Activated CD4-positive, alpha-beta T cell treated with anti-CD3 and anti-CD28 coated beads for 24 hours (primary cell): ENCODE data around the gene CACNG7.
A peak's percentile ranks its signal among the peaks of the same experiment; 100 is the strongest.
"Not testable (repeated sequence)": the region's sequence is repeated elsewhere in the genome, so short reads cannot be mapped to it uniquely, and the experiment has no call there.

Source experiments
- DNase-seq, 2 donors: peaks; one replicate each; pipeline ENCODE4 v3.0.0-alpha.2; 2020; ENCODE audit warnings: low read depth in 2 of 2

Gene CACNG7, protein sequence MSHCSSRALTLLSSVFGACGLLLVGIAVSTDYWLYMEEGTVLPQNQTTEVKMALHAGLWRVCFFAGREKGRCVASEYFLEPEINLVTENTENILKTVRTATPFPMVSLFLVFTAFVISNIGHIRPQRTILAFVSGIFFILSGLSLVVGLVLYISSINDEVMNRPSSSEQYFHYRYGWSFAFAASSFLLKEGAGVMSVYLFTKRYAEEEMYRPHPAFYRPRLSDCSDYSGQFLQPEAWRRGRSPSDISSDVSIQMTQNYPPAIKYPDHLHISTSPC

GRCh38 chr19:53908935-53909415, at the start of gene CACNG7:
TSS of gene CACNG7 (plus strand) at chr19:53909278. CDS start at chr19:53912832, 3,554 bp downstream.
- no peak for DNase-seq

GRCh38 chr19:53864308-53864836, 44.7 kb upstream of the CACNG7 start:
- DNase-seq: no peak

- DNase-seq: no peak
Measured at GRCh38 chr19:53865523-53865917, 43.6 kb upstream of the CACNG7 start.

DNA sequence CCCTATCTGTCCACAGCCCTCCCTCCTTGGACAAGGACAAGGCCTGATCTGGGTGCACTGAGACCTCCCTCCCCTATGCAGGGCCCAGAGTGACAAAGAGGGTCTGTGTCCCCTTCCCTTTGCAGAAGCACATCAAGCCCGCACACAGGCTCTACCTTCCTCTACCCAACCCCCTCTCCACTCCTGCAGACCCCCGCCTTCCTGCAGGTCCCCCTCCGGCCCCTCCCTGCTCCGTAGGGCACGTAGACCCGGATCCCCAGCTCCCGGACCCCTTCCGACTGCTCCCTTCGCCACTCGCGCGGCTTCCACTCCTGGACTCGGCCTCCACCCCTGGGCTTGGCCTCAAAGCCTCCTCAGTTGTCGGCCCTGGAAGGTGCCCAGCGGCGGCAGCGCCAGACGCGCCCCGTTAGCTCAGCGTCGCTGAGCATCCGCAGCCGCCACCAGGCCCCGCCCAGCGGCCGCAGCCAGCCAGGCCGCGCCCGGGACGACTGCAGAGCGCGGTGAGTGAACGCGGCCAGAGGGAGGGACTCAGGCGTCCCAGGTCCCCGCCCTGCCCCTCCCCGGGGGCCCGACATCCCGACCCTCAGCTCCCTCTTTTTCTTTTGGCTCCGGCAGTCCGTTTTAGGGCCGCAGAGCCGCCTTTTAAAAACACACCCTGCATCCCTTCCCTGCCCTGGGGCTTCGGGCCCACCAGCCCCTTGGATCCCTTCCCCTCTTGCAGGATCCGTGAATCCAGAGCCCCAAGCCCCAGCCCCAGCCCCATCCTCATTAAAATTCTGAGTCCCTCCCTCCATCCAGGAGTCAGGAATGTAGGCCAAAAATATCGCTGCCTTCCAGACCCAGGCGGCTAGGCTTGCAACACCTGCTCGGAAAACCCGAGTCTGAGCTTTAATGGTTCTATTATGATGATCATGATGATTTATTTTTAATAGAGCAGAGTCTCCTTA, 42.9 kb upstream of the CACNG7 start:
- DNase-seq: peak in 1 of 2 donors; percentile 42

DNA sequence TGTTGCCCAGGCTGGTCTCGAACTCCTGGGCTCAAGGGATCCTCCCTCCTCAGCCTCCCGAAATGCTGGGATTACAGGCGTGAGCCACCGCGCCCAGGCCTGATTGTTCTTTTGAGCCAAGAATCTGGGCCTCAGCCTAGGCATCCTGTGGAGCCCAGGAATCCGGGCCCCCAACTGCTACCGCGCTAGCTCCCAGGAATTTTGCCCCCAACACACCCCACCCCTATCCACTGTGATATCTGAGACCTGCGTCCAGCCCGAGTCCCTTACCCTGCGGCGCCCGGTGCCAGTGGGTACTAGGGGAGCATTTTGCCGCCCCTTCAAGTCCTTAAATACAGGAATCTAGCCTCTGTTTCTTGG, 42.2 kb upstream of the CACNG7 start:
- no peak for DNase-seq

DNA sequence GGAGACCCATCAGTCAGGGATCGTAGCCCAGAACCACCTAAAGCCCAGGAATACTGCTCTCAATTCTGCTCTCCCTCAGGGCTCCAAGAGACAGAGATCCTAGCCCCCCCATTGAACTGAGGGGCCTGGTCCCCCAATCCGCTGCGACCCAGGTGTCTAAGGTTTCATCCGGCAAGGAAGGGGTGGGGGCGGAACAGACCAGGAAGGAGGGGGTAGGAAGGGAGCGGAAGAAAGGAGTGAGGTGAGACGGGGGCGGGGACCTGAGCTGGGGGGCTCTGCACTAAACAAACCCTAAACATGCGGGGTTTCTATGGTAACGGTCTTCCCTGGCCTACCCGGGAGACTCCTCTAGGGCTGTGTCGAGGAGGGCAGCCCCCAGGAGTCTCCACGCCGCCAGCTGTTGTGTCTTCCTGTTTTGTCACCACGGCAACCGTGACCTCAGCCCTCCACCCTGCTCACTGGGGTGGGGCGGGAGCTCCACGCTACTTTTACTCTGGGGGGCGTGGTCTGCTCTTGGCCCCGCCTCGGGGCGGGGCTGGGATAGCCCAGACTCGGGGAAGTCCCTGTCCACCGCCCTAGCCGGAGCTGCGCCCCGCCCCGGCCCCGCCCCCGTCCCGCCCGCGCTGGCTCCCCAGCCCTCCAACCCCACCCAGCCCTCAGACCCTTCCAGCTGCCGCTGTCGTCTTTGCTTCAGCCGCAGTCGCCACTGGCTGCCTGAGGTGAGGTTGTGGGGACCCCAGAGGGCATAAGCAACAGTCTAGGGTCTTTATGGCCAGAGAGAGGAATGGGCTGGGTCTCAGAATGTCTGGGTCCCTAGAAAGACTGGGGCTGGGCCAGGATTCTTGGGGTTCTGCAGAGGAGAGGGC, 41.6 kb upstream of the CACNG7 start, which contains the start of gene MYADM:
Gene MYADM (plus strand): TSS at position 659 of the 866 bp plus-strand sequence. CDS start 5,647 bp downstream, outside the sequence.
- peak; percentile 96 to 98 for DNase-seq

DNA sequence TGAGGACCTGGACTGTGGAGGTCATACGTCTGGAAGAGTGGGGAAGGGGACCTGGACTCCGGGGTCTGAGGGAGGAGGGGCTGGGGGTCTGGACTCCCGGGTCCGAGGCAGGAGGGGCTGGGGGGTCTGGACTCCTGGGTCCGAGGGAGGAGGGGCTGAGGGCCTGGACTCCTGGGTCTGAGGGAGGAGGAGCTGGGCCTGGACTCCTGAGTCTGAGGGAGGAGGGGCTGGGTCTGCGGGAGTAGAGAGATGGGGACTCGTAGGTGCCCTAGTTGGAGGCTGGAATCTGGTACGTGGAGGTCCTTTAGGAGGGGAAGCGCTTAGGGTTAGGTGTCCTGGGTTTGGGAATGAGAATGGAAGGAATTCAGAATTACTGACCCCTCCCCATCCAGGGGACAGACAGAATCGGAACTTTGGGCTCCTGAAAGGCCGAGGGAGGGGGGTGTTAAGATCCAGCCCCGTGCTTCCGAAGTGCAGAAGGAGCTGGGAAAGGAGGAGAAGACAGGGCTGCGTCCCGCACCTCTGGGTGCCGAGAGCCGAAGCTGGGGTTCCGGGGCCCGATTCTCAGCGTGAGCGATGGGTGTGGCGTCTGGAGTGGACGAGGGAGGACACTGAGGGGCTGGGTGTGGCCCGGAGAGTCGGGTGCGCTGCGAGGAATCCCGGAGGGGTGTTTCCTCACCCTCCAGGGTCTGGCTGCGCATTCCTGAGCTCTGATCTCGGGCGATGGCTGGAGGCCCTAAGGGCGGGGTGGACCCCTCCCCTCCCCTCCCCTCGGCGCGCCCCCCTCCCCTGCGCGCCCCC, 40.8 kb upstream of the CACNG7 start:
- DNase-seq: no peak

- peak; percentile 58 to 72 for DNase-seq
Measured at GRCh38 chr19:53868892-53869804, 39.9 kb upstream of the CACNG7 start.

- DNase-seq: not testable (repeated sequence)
Measured at GRCh38 chr19:53869805-53870484, 39.1 kb upstream of the CACNG7 start.

DNA sequence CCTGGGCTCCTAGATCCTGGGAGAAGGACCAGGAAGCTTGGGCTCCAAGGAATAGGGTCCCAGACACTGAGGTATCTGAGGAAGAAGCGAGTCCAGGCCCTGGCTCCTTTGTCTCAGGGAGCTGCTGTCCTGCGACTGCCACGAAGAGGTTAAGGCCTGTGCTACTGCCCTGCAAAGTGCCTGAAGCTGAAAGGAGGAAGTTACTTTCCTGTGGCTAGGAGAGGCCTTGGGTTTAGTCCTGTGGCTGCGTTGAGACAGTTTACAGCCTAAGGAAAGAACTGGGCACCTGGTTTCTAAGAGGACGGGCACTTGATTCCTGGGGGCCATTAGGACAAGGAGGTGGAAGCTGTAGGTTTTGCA, 38.6 kb upstream of the CACNG7 start:
- no peak for DNase-seq

GRCh38 chr19:53871454-53871853, 37.6 kb upstream of the CACNG7 start:
- DNase-seq: no peak

- no peak for DNase-seq
Measured at GRCh38 chr19:53872762-53873161, 36.3 kb upstream of the CACNG7 start.

DNA sequence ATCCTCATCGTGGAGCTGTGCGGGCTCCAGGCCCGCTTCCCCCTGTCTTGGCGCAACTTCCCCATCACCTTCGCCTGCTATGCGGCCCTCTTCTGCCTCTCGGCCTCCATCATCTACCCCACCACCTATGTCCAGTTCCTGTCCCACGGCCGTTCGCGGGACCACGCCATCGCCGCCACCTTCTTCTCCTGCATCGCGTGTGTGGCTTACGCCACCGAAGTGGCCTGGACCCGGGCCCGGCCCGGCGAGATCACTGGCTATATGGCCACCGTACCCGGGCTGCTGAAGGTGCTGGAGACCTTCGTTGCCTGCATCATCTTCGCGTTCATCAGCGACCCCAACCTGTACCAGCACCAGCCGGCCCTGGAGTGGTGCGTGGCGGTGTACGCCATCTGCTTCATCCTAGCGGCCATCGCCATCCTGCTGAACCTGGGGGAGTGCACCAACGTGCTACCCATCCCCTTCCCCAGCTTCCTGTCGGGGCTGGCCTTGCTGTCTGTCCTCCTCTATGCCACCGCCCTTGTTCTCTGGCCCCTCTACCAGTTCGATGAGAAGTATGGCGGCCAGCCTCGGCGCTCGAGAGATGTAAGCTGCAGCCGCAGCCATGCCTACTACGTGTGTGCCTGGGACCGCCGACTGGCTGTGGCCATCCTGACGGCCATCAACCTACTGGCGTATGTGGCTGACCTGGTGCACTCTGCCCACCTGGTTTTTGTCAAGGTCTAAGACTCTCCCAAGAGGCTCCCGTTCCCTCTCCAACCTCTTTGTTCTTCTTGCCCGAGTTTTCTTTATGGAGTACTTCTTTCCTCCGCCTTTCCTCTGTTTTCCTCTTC, 35.1 kb upstream of the CACNG7 start:
- no peak for DNase-seq

GRCh38 chr19:53874606-53874990, 34.5 kb upstream of the CACNG7 start:
- DNase-seq: no peak

DNA sequence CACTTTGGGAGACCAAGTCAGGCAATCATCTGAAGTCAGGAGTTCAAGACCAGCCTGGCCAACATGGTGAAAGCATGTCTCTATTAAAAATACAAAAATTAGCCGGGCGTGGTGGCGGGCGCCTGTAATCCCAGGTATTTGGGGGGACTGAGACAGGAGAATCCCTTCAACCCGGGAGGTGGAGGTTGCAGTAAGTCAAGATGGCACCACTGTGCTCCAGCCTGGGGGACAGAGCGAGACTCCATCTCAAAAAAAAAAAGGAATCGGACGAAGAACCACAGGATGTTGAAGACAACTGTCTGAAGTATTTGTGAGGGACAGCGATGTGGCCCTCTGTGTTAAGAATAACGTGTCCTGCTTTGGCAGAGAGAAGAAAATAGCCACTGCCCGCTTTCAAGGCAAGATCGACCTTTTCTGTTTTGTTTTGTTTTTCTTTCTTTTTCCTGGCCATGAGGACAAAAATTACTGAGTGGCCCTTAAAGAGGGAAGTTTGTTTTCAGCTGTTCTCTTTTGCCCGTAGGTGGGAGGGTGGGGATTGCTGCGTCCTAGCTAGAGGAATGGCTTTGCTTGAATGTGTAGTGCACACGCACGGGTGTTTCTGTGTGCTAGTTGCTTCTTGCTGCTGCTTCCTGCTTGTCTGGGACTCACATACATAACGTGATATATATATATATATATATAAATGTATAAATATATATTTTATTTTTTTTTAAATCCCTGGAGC, 33.3 kb upstream of the CACNG7 start:
- no peak for DNase-seq

GRCh38 chr19:53876651-53877224, 32.3 kb upstream of the CACNG7 start:
- no peak for DNase-seq

DNA sequence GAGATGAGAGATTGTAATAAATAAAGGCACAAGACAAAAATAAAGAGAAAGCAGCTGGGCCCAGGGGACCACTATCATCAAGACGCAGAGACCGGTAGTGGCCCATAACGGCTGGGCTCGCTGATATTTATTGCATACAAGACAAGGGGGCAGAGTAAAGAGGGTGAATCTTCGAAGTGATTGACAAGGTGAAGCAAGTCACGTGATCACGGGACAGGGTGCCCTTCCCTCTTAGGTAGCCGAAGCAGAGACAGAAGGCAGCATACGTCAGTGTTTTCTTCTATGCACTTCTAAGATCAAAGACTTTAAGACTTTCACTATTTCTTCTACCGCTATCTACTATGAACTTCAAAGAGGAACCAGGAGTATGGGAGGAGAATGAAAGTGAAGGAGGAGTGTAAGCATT, 31.7 kb upstream of the CACNG7 start:
- no peak for DNase-seq
